Stimulated activated CD4-positive, alpha-beta T cell treated with anti-CD3 and anti-CD28 coated beads, Interleukin-15, amount 100 ng/mL, for 24 hours (primary cell): ENCODE data around the gene KRTAP10-4.
"Not testable (repeated sequence)": the region's sequence is repeated elsewhere in the genome, so short reads cannot be mapped to it uniquely, and the experiment has no call there.

Experiments
- DNase-seq: peaks from one replicate; pipeline ENCODE4 v3.0.0-alpha.2; 2020

KRTAP10-4 gene

DNA sequence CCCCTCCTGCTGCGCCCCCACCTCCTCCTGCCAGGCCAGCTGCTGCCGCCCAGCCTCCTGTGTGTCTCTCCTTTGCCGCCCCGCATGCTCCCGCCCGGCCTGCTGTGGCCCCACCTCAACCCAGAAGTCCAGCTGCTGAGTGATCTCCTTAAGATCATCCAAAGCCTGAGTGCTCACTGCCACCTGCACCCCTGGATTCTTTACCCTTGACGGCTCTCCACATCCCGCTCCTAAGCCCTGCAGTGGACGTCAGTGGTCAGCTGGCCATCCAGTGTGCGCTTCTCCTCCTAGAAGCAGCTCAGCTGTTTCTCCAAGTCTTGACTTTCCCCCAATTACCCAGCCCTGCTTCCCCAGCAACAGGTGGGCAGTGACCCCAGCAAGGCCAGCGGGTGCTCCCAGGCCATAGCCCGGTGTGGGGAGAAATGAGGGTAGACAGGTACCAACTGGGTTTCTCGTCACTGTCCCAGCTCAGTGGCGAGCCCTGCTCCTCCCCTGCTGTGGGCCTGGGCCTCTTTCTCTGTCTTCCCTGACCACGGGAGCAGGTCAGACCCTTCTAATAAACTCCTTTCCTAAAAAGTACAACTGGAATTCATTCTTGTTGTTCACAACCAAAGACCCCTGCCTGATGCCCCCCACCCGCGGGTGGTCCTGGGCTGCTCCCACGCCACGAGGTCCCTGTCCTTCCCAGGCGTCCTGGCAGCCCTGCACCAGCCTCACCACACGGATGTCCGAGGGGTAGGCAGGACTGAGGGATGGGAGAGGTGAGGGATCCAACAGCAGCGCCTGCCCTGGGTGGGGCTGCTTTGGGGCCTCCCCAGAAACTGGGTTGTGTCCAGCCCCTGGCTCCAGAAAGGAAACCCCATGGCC lies 28.3 kb downstream of the KRTAP10-4 start:
- DNase-seq = no peak

DNA sequence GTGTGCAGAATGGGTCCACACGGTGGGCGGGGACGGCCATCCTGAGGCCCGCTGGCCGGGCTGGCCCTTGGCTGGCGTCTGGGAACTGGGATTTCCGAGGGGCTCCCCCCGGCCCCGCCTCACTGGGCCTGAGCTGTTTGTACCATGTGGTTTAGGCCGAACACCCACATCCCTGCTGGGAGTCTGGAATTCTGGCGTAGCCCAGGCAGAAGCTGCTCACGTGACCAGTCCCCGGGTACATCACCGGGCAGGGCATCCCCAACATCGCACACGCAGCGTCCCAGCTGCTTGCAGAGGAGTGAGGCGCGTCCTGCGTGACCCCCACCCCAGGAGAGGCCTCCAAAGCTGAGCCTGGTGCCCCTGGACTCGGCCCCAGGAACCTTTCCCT lies 28.9 kb downstream of the KRTAP10-4 start:
- DNase-seq = no peak

DNA sequence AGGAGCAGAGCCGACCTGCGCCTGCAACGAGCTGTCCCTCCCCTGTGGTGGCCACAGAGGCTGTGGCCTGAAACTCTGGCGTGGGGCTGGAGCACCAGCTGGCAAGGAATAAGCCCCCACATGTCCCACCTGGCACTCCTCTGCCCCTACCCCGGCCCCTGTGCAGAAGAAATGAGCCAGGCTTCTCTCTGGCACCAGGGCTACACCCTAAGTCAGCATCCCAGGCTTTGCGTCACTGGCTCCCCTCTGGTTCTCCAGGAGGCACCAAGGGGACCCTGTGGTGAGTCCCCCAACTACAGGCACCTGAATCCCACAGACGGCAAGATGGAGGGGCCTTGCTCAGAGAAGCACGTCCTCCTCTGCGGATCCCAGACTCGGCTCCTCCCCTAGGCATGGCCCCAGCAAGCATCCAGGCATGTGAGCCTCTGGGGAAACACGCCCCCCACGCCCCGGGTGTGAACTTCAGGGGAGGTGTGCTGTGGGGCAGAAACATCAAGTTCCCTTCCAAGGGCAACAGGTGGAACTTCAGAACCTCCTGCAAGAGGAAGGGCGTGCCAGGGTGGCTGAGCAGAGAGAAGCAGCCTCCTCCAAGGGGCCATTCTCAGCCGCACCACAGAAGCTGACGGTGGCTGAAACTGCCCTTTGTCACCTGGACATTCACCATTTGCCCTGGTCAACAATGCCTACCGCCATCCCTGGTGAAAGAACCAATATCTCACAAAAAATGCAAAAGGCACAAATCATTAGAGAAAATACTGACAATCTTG lies 29.8 kb downstream of the KRTAP10-4 start:
- no peak for DNase-seq

DNA sequence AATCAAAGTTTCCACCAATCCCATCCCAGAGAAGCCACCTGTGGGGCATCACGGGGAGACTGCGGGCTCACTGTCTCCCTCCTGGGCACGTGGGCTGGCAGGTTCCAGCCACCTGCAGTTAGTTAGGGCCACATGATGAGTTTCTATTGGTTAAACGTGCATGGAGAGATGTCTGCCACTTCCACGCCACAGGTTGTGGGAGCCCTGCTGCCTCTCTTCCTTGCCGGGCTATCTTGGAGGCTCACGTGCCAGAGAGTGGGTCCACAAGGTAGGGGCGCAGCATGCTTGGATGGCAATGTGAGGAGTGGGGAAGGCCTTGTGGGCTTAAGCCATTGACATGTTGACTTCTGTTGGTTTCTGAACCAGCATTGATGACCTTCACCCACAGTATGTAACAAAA lies 30.4 kb downstream of the KRTAP10-4 start:
- no peak for DNase-seq

DNA sequence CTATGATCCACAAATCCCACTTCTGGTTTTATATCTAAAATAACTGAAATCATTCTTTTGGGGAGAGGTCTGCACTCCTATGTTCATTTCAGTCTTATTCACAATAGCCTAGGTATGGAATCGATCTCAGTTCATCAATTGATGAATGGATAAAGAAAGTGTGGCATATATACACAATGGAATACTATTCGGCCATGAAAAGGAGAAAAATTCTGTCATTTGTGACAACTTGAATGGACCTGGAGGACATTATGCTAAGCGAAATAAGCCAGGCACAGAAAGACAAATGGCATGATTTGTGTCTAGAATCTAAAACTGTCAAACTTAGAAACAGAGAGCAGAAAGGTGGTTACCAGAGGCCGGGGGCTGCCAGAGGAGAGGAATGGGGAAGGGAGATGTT lies 33.0 kb downstream of the KRTAP10-4 start:
- no peak for DNase-seq

DNA sequence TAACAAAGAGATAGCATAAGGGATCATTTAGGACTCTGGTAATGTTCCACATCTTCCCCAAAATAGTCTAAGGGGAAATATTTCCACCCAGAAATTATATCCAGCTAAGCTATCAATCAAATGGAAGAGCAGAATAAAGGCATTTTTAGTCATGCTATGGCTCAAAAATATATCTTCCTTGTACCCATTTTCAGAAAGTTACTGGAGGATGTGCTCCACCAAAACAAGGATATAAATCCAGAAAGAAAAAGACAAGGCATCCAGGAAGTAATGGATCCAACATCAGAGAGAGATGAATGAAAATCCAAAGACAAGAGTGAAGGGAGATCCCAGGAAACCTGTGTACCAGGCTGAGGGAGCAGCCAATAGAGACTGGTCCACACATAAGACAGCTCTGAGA lies 35.7 kb downstream of the KRTAP10-4 start:
- DNase-seq = no peak

DNA sequence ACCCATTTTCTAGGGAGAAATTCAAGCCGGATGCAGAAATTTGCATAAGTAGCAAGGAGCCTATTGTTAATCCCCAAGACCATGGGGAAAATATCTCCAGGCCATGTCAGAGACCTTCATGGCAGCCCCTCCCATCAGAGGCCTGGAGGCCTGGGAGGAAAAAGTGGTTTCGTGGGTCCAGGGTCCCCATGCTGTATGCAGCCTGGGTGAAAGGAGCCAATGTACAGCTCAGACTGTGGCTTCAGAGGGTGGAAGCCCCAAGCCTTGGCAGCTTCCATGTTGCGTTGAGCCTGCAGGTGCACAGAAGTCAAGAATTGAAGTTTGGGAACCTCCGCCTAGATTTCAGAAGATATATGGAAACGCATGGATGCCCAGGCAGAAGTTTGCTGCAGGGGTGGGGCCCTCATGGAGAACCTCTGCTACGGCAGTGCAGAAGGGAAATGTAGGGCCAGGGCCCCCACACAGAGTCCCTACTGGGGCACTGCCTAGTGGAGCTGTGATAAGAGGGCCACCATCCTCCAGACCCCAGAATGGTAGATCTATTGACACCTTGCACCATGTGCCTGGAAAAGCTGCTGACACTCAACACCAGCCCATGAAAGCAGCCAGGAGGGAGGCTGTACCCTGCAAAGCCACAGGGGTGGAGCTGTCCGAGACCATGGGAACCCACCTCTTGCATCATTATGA lies 36.8 kb downstream of the KRTAP10-4 start:
- DNase-seq = not testable (repeated sequence)

DNA sequence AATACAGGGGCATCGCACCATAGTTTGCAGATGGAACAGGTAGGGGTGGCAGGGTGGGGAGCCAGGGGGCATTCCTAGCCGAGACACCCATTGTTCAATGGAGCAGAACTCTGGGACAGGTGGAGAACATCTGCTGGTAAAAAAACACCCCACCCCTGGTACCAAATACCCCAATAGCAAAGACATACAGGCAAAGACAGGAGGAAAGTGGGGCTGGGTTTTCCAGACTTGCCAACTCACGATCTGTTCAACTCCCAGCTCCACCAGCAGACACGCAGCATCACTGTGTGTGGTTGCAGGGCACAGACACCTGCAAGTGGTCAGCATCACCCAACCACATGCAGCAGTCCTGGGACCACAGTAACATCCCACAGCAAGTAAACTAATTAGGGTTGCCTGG lies 38.0 kb downstream of the KRTAP10-4 start:
- DNase-seq = no peak

DNA sequence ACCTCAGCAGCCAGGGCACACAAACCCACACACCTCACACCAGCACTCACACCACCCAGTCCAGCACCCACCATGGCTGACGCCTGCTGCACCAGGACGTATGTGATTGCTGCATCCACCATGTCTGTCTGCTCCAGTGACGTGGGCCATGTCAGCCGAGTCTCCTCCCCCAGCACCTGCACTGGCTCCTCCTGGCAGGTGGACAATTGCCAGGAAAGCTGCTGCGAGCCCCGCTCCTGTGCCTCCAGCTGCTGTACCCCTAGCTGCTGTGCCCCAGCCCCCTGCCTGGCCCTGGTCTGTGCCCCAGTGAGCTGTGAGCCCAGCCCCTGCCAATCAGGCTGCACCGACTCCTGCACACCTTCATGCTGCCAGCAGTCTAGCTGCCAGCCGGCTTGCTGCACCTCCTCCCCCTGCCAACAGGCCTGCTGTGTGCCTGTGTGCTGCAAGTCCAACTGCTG lies 38.5 kb downstream of the KRTAP10-4 start, which contains the start of gene KRTAP10-8:
KRTAP10-8 (plus strand) TSS at position 51 of the 458 bp plus-strand sequence; CDS start at position 73, 22 bp downstream.
- no peak for DNase-seq

DNA sequence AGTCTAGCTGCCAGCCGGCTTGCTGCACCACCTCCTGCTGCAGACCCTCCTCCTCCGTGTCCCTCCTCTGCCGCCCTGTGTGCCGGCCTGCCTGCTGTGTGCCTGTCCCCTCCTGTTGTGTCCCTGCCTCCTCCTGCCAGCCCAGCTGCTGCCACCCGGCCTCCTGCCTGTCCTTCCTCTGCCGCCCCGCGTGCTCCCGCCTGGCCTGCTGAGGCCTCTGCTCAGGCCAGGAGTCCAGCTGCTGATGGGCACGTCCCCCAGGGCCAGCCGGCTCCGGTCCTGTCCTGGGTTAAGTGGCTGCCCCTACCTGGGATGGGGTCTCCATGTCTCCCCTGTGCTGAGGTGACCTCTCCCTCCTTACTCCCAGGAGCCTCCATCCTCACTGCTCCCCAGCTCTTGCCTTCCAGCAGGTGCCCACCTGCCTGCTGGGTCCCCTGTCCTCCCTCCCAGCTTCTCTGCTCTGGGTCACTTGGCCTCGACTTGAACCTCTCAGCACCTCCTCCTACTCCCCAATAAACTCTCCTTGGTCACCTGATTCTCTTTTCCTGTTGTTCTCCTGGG lies 39.2 kb downstream of the KRTAP10-4 start:
- DNase-seq = no peak

DNA sequence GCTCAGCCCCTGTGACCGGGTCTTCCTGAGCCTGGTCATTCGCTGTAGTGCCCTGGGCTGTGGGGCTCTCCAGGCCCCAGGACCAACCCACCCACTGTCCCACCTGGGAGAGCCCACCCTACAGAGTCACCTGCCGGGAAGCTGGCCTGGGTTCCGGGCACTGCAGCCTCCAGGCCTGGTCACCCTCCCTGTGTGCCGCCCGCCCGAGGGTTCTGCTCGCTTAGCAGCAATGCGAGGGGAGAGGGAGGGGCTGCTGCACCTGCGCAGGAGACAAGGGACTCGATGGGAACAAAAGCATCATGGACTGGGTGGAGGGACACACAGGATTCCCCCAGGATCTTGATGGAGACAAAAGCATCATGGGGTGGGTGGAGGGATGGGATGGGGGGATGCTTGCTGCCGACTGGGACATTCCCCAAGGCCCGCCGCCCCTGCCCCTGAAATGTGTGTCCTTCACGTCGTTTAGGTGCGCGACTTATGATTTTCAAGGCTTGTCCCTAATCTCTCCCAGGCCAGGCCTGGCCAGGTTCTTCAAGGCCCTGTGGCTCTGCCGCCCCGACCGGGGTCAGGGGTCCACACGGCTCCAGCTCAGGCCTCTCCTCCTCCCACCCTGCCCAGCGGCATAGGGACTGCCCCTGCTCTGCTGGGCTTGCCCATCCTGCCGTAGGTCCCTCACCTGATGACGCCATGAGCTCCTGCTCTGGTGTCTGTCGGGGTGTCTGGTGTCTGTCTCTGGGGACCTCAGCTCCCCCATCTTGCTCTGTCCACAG lies 40.0 kb downstream of the KRTAP10-4 start:
- DNase-seq = no peak

DNA sequence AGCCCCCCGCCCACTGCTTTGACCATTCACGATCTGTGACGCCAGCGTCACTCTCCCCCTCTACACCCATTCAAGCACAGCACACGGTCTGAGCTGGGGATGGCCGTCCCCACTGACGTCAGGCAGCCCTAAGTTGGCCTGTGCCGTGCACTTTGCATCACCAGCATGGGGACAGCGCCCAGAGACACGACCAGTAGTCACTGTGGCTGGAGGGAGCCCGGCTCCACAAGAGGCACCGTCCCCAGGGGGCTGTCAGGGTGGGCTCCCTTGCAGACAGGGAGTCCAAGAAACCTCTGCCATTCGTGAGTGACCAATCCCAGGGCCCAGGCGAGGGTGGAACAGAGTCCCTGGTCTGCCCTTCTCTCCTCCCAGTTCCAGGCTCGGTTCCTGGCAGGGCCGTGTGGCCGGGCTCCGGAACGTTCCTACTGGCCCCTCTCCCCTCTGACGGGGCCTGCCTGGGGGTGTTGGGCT lies 40.7 kb downstream of the KRTAP10-4 start:
- no peak for DNase-seq

DNA sequence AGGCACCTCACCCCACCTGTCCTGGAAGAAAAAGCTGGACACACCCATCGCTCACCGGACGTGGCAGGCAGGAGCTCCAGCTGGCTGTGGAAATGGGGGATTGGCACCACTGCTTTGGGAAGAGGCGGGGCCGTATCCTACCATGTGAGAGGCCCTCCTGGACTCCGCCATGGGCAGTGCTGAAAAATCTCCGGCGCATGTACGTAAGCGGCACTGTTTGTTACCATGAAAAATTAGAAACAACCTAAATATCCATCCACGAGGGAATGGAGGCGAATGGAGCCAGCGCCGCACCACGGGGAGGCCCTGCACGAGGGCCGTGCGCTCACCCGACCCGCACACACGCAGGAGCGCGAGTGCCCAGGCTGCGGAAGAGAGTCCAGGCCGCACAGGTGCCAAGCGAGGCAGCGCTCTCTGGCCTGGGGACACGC lies 41.4 kb downstream of the KRTAP10-4 start:
- DNase-seq = no peak

DNA sequence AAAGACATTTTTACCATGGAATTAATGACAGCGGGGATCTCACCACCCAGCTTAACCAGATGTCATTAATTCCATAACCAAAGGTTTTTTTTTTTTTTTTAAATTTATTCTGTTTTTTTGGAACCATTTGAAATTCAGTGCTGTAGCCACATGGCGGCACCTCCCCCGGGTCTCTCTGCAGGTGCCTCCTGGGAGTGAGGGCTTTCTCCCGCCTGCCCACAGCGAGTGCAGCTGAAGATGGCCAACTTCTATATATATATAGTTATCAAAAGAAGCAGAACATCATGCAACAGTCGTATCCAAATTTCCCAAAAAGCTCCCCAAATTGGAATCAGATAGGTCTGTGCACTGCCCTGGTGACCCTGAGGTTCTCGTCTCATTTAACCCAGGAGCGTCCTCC lies 41.9 kb downstream of the KRTAP10-4 start:
- no peak for DNase-seq

DNA sequence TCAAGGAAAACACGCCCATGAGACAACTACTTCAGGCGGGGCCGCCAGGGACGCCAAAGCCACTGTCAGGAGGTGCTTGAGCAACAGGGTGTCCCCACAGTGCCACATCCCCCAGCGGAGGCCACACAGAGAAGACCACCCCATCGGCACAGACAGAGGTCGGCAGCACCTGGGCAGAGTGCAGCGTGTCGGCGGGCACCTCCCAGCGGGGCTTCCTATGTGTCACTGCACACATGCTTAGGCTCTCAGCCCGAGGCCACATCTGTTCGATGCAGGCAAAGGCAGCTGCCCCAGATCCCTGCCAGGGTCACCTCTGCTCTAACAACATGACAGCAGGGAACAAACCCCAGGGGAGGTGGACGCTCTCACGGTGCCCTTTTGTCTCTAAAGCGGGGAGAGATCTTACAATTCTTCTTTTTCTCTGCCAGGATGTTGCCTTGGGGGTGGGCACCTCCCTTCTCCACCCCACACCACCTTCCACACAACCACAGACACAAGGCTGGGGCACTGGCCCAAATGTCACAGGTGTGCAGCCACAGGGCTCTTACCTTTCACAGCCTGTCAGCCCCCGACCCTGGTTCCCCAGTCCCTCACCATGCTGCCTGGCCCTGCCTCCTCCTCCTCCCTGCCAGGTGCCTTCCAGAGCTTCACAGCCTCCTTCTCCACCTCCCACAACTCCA lies 42.5 kb downstream of the KRTAP10-4 start:
- DNase-seq = no peak

DNA sequence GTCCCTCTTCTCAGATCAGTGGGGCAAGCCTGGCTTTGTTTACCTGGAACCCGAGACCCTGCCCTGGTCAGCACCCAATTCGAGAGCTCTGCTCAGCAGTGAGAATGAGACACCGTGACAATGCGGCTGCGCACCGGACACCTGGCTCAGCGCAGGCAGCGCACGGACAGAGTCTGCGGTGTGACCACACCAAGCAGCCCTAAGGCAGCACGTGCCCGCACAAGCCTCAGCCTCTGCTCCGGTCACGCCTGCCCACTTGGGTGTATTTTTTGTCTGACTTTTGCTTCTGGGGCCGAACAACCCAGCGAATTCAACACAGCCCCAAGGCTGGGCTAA lies 43.0 kb downstream of the KRTAP10-4 start:
- no peak for DNase-seq

DNA sequence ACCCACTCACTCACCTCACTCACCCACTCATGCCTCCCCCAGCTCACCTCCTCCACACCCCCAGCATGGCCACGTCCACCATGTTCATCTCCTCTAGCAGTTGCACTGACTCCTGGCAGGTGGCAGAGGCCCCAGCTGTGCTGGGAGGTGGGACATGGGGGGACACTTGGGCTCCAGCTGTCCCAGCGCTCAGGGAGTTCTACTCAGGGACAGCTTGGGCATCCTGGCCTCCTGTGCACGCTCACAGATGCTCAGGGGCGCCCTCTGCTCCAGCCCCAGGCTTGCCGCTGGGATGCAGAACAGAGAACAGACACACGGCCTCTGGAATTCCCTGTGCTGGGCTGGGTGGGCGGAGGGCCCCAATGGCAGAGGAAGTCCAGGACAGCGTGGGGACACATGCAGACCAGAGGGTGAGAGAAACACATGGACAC lies 43.6 kb downstream of the KRTAP10-4 start:
- DNase-seq = no peak

DNA sequence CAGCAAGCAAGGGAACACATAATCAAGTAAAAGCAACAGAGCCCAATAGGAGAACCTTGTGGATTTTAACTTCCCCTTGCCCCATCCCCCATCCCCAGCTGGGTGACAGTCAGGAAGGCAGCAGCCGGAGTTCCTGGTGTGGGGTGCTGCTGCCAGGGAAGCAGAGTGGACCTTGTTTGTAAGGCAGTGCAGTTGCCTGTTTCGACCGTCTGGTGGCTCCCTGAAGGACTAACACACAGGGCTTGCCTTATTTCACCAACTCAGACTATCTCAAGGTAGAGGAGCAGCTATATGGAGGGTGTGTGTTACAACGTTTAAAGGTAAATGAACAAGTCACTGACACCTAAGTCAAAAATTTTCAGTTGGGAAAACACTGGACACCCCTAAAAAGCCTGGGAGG lies 45.0 kb downstream of the KRTAP10-4 start:
- peak; percentile 19 for DNase-seq

DNA sequence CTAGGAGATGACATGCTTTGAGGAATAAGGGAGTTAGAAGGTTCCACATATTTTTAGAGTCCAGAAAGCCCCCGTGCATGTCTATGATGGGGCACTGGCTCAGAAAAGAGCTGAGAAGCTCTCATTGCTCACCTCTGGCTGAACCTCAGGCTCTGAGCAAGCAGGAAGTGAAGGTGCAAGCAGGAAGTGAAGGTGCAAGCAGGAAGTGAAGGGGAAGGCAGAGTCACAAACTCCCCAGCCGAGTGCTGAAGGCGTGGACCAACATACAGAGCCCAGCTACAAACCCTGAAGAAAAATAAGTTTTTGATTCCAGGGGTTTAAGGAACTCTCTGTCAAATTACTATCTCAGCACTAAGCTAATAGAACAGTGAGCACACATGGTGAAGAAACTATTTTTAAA lies 45.4 kb downstream of the KRTAP10-4 start:
- DNase-seq = peak; percentile 53

DNA sequence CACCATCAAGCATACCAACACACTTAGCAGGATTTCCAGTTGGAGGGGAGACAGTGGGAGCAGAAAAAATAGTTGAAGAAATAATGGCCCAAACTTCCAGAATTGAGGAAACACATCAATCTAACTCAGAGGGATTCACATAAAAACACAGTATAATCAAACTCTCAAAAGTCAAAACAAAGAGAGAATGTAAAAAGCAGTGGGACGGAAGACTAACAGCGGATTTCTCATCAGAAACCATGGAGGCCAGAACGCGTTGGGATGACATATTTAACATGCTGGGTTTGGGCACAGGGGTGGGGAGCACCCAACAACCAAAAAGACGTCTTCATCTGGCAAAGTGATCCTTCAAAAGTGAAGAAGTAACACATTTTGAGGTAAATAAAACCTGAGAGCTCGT lies 46.4 kb downstream of the KRTAP10-4 start:
- no peak for DNase-seq

DNA sequence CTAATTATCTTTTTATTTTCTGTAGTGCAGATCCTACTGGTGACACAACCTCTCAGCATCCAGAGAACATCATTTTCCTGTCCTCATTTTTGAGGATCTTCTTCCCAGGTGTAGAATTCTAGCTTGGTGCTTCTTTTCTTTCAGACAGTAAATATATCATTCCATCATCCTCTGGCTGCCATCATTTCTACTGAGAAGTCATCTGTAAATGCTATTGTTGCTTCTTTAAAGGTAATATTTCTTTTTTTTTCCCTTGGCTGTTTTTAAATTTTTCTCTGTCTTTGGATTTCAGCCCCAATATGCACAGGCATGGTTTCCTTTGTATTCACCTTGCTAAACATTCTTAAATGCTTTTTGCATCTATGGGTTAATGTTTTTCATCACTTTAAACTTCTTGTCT lies 50.0 kb downstream of the KRTAP10-4 start:
- no peak for DNase-seq
